GM18507 (cell line): ENCODE measurements around the gene DTX1.
A peak's percentile ranks its signal among the peaks of the same experiment; 100 is the strongest.

Experiments
- DNase-seq: peaks from one replicate; pipeline ENCODE4 v3.0.0; 2011; ENCODE audit warnings: low read depth; ENCODE audit not compliant: insufficient read length; ENCODE audit errors: extremely low spot score
- FAIRE-seq: peaks from 2 replicates; lab custom pipeline; 2011; peaks lifted over from hg19 to GRCh38; lab: Jason Lieb, UNC

The DTX1 gene

DNA sequence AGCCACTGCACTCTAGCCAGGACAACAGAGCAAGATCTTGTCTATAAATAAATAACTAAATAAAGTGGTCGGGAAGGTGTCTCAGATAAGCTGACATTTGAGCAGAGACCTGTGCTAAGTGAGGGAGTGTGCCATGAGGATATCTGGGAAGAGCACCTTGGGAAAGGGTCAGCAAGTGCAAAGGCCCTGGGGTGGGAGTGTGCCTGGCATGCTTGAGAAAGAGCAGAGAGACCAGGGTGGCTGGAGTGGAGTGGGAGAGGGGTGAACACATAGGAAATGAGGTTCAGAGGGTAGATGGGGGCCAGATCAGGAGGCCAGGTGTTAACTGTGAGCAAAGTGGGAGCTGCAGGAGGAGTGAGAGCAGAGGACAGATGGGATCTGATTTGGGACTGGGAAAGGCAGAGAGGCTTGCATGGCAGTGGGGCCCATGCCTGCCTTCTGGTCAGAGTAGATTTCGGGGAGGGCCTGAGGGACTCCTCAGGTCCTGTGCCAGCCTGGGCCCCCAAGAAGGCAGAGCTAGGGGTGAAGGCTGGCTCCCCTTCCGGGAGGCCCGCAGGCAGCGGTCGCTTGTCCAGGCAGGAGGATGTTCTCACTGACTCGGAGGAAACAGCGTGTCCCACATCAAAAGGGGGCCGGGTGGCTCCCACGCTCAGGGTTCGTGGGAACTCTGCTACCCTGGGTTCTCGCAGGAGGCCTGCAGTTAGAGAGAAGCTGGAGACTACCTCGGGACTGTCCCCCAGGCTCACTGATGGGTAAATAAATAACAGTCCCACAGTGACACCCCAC is 32.6 kb downstream of the DTX1 start:
- FAIRE-seq (no peak), DNase-seq (no peak)

DNA sequence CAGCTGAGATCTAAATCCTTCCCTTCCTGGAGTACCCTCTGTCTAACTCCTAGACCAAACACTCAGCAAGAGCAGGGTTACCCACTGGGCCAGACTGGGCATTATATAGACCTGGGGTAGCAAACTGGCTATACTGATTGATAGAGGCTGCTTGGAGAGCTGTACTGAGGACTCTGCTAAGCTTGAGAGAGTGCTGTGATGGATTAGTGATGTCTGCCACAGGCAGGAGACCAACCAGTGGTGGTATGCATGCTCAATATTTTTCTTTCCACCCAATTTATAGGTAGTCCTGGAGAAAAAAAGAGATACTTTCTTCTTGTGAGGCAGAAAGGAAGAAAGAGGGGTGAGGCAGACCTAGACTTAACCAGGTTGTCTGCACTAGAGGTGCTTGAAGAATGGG is 33.3 kb downstream of the DTX1 start:
- no peak for DNase-seq
- FAIRE-seq = no peak

DNA sequence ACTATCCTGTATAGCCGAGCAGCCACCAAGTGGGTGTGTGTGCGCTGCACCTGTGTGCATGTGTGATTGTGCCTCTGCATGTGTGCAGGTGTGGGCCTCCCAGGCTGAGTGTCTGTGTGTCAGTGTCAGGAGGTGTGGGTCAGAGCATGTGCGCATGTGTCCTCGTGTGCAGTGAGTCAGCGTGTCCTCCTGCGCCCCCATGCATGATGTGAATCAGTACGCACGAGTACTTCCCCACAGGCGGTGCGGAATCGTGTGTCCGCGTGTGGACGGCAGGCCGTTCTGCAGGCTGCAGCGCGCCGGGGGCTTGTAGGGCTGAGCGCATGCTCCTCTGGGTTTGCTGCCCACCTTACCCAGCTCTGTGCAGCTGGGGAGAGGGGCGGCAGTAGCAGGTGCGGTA is 34.2 kb downstream of the DTX1 start:
- DNase-seq = no peak

DNA sequence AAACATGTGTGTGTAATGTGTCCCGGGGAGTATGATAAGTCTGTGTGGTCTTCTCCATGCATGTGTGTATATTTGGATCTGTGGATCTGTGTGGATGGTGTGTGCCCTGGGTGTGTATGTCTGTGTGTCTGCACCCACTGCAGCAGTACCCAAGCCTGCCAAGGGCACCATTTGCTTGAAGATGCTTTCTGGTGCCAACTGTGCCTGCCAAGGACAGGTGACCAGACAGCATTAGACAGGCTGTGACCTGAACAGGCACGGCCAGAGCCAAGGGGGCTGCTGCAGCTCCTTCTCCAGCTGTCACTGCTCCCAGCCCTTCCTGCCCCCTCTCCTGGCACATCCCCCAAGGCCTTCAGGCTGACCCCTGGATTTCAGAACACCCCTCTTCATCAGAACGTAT is 35.0 kb downstream of the DTX1 start:
- no peak for DNase-seq
- FAIRE-seq = no peak

More for the DNA sequence above, 34.2 kb downstream of the DTX1 start:
- no peak for FAIRE-seq

DNA sequence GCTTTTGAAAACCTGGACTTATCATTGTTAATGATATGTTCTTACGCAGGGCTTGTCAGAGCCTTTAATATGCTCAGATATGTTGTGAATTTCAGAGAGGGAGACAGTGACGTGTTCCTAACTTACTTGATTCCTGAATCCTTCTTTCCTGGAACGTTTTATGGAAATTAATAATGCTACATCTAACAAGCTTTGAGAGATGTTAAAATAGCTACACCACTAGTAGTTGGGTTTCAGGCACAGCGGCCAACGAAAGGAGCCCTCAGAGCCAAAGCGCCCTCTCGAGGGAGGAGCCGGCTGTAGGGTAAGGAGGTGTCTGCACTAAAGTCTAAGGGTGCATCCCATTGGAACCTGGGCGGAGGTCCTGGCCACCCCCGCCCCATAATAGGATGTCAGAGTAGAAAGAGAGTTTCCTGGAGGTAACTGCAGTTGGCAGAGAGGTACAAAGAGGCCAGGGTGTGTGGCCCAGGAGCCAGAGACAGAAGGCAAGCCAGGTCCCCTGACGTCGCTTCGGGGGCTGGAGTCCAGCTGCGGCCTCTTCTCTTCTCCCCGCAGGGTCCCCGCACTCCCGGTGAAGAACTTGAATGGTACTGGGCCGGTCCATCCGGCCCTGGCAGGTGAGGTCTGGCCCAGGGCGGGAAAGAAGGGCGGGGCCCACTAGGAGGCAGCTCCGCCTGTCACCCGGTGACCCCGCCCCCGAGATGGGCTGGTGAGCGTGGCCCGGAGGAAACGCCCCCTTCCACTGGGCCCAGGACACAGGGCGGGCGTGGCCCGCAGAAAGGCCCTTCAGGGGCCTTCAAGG is 36.3 kb downstream of the DTX1 start:
- FAIRE-seq (peak; percentile 9), DNase-seq (no peak)

DNA sequence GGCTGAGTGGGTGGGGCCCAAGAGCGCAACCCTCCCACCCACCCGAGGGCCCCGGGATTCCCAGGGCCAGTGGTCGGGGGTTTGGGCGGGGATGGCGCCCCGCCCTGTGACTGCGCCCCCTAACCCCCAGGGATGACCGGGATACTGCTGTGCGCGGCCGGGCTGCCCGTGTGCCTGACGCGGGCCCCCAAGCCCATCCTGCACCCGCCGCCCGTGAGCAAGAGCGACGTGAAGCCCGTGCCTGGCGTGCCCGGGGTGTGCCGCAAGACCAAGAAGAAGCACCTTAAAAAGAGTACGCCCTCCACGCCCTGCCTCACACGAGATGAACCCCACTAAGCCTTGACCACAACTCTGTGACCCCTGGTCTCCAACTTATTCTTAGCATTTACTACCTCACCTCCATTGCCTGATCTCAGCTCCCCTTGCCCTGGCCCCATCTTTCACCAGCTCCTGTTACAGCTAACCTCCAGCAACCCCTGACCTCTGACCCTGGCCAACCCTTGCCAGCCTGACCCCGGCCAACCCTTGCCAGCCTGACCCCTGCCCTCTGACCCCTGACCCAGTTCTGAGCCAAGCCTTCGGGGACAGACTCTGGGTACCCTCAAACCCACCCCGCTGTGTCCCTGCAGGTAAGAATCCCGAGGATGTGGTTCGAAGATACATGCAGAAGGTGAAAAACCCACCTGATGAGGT is 37.0 kb downstream of the DTX1 start:
- FAIRE-seq (no peak), DNase-seq (no peak)

DNA sequence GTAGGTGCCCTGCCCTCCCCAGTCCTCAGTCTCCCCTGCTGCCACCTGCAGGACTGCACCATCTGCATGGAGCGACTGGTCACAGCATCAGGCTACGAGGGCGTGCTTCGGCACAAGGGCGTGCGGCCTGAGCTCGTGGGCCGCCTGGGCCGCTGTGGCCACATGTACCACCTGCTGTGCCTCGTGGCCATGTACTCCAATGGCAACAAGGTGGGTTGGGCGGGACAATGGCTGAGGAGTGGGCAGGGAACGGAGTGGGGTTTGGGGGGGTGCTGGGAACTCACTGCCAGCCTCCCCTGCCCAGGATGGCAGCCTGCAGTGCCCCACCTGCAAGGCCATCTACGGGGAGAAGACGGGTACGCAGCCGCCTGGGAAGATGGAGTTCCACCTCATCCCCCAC is 38.2 kb downstream of the DTX1 start:
- FAIRE-seq = no peak

DNA sequence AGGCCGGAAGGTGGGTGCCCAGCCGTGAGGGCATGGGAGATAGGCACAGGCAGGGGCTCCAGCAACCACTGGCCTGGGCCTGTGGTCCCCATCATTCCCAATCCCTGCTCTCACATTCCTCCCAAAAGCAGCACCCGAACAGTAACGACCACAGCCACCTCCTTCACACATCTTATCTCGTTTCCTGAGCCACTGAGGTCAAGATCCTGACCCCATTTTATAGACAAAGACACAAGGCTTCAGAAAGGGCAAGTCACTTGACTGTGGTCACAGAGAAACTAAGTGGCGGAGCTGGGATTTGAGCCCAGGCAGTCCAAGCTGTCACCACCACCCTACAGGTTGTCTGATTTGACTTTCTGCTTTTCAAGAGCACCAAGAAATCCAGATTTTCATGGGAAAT is 38.9 kb downstream of the DTX1 start:
- no peak for FAIRE-seq
- DNase-seq = no peak

More for the DNA sequence above, 38.2 kb downstream of the DTX1 start:
- DNase-seq = no peak

DNA sequence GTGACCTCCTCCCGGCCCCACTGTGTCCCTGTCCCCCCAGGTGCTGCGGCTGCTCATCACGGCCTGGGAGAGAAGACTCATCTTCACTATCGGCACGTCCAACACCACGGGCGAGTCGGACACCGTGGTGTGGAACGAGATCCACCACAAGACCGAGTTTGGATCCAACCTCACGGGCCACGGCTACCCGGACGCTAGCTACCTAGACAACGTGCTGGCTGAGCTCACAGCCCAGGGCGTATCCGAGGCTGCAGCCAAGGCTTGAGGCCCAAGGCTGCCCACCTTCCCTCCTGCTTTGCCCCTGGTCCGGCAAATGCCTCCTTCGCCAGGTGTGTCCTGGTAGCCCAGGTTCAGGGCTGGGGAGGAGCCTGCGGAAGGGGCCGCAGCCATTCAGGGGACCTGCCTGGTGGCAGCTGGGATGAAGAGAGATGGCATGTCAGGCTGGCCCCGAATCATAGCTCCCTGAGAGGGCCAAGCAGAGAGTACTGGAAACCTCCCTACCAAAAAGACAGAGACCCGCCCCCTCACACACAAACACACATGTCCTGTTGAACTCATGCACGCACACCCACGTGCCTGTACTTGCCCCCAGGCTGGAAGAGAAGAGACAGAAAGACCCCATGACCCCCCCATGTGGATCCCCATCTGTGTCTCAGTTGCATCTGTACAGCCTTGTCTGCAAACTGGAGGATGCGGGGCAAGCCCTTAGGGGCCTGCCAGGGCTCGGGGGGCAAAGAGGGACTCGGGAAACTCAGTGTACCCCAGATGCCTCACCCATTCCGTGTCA is 40.3 kb downstream of the DTX1 start:
- no peak for DNase-seq
- no peak for FAIRE-seq

DNA sequence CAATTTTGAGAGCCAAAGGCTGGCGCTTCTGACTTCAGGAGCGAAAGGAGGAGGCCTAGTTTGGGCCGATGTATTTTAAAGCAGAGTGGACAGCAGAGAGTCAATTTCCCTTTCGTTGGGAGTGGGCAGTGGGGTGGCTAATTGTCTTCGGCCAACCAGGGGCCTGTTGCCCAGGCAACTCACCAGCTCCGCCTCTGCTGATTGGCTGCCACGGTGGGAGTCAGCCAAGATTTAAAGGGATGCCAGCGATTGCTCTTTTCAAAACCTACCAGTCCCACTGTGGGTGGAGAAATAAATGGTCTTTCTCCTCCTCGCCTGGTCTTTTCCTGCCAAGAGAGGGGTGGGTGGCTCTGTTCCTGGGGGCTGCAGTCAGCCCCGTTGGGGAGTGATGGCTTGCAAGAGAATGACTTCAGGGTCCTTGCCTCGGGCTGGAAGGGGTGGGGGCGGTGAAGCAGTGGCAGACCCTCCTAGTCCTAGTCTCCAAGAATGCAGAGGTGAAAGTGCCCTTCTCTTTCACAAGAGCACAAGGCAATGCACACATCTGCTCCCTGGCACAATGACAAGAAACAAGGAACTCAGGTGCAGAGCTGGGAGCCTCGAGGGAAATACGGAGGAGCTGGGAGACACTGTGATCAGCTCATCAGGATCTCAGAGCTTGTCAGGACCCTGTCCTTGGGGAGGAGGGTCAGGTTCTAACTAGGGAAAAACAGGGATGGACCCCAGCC is 41.3 kb downstream of the DTX1 start:
- DNase-seq = no peak

DNA sequence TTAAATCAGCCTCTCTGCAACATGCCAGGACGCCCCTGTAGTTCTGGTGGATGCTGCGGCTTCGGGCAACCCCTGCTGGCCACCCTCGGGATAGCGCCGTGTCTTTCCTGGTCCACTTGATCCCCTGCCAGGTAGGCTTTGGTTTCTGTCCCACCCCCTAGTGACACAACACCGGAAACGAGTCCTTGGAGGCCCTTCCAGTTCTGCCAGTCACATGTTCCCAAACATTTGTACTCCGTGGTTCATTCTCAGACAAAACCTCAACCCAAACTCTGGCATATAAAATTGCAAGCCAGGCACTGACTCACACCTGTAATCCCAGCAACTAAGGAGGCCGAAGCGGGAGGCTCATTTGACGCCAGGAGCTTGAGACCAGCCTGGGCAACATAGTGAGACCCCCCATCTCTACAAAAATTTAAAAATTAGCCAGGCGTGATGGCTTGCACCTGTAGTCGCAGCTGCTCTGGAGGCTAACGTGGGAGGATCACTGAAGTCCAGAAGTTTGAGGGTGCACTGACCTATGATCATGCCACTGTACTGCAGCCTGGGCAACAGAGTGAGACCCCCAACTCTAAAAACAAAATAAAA is 42.0 kb downstream of the DTX1 start:
- DNase-seq (peak; percentile 70), FAIRE-seq (peak; percentile 83)

More for the DNA sequence above, 41.3 kb downstream of the DTX1 start:
- FAIRE-seq = no peak

DNA sequence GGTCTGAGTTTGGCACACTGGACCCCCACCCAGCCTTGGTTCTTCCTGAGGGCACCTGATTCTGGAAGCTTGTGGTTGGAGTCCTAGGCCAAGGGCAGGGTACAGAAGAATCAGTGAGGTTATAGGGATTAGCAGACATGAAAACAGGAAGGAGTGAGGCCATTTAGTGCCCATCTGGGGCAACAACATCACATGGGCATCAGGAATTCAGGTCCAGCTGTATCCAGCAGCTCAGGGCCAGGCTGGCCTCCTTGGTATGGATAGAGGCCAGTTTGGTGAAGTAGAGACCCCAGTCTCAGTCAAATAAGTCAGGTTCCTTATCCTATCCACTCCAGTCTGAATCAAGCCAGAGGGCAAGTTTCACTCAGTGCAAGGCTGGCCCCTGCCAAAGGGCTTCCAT is 42.8 kb downstream of the DTX1 start:
- no peak for FAIRE-seq
- no peak for DNase-seq

DNA sequence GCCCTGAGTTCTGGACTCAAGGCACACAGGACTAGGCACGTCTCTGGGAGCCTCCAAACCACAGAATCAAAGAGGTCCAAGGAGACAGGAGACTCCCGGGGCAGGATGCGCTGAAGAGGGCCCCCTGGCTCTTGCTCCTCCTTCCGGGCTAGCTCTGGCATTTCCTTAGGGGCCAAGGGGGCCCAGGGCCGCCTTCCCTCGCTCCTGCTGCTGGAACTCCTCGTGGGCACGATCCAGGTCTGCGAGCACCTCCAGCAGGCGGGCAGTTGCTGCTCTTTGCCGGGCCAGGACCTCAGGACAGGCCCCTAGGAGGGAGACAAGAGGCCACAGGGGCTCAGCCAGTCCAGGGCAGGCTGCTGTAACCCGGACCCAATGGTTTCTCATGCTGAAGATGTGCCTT is 43.2 kb downstream of the DTX1 start:
- DNase-seq (no peak), FAIRE-seq (no peak)

DNA sequence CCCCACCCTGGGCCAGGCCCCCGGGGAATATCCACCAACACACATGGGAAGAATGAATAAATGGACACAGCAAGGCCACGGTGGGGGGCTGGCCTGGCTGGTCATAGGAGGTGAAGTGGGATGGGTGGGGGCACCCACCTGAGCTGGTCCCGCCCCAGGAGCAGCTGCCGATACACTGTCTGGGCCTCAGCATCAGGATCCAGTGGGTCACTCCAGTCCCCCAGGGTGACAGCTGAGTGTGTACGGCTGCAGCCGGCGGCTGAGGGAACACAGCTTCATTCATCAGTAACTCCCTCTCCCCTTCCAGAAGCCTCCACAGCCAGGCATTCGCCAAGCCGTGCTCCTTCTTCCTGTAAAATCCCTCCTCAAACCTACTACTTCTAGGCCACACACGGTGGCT is 45.2 kb downstream of the DTX1 start:
- no peak for DNase-seq
- FAIRE-seq = no peak

DNA sequence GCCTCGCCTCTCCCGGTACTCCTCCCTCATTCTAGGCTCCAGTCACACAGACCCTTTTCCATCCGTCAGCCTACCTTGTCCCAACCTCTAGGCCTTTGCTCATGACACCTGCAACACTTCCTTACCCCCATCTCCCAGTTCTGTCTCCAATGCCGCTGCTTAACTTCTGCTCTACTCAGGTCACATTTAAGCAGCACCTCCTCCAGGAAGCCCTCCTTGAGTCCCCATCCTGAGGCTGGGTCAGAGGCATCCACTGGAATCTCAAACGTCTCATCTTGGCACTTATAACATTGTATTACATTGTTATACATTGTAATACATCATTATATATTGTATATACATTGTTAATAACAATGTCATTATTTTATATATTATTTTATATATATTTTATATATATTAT is 46.3 kb downstream of the DTX1 start:
- DNase-seq (no peak), FAIRE-seq (no peak)

DNA sequence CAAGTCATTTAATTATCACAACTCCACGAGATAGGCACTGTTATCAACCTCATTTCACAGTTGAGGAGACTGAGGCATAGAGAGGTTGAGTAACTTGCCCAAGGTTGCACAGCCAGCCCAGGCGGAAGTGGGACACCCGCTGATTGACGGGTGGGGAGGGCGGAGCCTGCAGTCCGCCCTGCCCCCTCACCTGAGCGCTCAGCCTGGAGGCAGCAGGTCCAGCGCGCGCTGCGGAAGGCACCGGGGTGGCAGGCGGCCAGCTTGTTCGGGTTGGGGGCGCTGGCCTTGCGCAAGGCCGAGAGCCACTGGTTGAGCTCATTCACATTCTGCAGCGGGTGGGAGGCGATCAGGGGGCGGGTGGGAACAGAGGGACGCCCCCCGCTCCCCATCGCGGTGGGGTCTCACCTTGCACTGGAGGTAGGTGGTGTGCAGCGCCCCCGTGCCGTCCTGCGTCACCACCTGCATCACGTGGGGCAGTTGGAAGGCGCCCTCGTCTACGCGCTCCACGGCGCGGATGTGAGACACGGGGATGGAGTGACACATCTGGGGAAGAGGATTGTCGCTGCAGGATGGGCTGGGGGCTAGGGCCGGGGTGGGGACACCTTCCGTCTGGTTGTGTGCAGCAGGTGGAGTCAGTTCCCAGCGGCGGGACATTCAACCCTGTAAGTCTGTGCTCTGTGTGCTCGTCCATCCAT is 47.4 kb downstream of the DTX1 start:
- FAIRE-seq (peak; percentile 57), DNase-seq (no peak)

DNA sequence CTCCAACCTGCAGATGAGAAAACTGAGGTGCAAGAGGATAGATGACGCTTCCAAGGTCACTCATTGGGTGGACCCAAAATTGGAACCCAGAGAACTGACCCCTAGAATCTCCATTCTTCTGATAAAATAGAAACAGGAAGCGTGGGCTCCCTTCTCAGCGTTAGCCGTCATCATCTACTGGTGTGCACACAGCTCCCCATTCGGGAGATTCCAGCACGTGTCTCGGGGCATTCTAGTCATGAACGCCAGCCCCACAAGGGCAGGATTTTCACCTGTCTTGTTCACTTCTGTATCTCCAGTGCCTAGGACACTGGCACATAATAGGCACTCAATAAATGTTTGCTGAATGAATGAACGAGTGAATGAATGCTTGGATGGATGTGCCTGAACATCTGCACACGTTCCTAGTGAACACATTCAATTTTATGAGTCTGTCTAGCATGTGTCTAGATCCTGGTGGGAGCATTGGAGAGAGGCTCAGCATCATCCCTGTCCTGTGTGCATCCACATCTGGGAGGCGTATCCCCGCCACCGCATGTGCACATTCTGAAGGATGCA is 48.5 kb downstream of the DTX1 start:
- no peak for DNase-seq
- FAIRE-seq = no peak
